ENCODE results near the gene PIP4K2B. TPM values are rescaled to one million over a fixed set of nuclear protein-coding genes. Genes with fewer than 3 reads are reported as not detected.
A peak's percentile ranks its signal among the peaks of the same experiment; 100 is the strongest.

The PIP4K2B gene
- total and polyA plus RNA-seq, 9 of the 15 experiments (the other 6 are each of a cell fraction or from before 2014, with no cell fraction given): 3.7 to 29.9 (median 23.0) TPM

DNA sequence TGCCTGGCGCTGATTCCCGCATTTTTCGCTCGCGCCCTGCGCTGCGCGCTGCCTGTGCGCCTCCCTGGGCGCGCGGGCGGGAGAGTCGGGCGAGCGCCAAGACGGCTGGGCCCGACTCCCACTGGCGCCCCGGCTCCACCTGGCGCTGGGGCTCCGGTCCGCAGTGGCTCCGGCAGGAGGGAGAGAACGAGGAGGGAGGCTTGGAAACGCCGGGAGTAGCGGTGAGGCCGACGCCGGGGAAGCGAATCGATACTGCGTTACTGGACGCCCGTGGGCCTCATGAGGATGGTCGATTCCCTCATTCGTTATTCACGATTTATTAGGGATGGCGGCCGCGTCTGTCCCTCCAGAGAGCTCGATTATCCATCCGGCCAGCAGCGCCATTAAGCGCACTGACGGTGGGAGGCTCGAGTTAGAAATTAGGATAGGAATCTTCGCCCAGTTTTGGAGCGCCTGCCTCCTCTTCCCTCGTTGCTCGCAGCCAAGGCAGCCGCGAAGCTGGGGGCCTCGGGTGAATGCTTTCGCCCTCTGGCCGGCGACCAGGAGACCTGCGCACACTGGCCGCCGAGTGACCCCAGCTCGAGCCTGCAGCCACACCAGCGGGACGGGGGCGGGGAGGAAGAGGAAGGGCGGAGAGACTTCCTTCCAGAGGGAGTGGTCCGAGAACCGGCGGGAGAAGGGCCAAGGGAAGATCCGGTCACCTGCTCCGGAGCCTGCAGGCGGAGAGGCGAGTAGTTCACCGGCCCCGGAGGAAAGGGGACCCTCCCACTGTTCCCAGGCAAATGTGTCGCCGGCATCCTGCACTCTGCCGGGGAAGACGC lies 49.9 kb downstream of the PIP4K2B start (continued):
- TF ChIP-seq NRF1 (conservative IDR thresholded peaks at IDR 0.05 in 1 of 2, IDR thresholded peaks at IDR 0.05 in 1 of 2) (peak; percentile 89 to 90), TBP (optimal IDR thresholded peaks at IDR 0.05; ENCODE audit: low read depth, low read length) (peak; percentile 88), KLF1 (tag; IDR thresholded peaks at IDR 0.05) (peak; percentile 12; the same call in 1 of the 2 replicates), FOXM1 (IDR thresholded peaks at IDR 0.05; ENCODE audit: low read depth) (no peak), FOXM1 (CRISPR knock-in tag; IDR thresholded peaks at IDR 0.05; ENCODE audit: low read depth) (no peak), HNRNPLL (IDR thresholded peaks at IDR 0.05; ENCODE audit: low read depth, low read length, poor library complexity, severe bottlenecking) (peak; percentile 20), RFX1 (IDR thresholded peaks at IDR 0.05) (no peak), SMARCA4 (IDR thresholded peaks at IDR 0.05) (0 out of 2 replicates have a peak, but pooled peaks have one; percentile 13), STAG1 (CRISPR knock-in tag; IDR thresholded peaks at IDR 0.05; ENCODE audit: borderline replicate concordance) (no peak), RAD51 (IDR thresholded peaks at IDR 0.05; ENCODE audit: borderline replicate concordance, low read depth) (peak; percentile 62; the same call in 1 of the 2 replicates), JUN (IDR thresholded peaks at IDR 0.05; ENCODE audit: borderline replicate concordance, low read depth, low read length) (peak; percentile 9; the same call in 1 of the 2 replicates), JUN (CRISPR knock-in tag; IDR thresholded peaks at IDR 0.05; ENCODE audit: borderline replicate concordance) (no peak), ZNF764 (CRISPR knock-in tag; IDR thresholded peaks at IDR 0.05; ENCODE audit: low read depth) (no peak), ZNF124 (CRISPR knock-in tag; IDR thresholded peaks at IDR 0.05) (no peak), GATAD2A (IDR thresholded peaks at IDR 0.05) (peak; percentile 51; the same call in 1 of the 2 replicates), BMI1 (IDR thresholded peaks at IDR 0.05; ENCODE audit: low read length) (no peak), NEUROD1 (IDR thresholded peaks at IDR 0.05; ENCODE audit: borderline replicate concordance, low read depth, low read length, partially characterized antibody) (no peak), SAFB2 (IDR thresholded peaks at IDR 0.05; ENCODE audit: borderline replicate concordance, low read depth, low read length, severe bottlenecking) (no peak), NFIC (IDR thresholded peaks at IDR 0.05) (peak; percentile 70), ZBTB7A (IDR thresholded peaks at IDR 0.05; ENCODE audit: borderline replicate concordance, control insufficient read depth, low read depth, low read length) (peak; percentile 81)
- TF ChIP-seq, protein P1, sequence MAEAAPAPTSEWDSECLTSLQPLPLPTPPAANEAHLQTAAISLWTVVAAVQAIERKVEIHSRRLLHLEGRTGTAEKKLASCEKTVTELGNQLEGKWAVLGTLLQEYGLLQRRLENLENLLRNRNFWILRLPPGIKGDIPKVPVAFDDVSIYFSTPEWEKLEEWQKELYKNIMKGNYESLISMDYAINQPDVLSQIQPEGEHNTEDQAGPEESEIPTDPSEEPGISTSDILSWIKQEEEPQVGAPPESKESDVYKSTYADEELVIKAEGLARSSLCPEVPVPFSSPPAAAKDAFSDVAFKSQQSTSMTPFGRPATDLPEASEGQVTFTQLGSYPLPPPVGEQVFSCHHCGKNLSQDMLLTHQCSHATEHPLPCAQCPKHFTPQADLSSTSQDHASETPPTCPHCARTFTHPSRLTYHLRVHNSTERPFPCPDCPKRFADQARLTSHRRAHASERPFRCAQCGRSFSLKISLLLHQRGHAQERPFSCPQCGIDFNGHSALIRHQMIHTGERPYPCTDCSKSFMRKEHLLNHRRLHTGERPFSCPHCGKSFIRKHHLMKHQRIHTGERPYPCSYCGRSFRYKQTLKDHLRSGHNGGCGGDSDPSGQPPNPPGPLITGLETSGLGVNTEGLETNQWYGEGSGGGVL (CRISPR knock-in tag; IDR thresholded peaks at IDR 0.05): no peak
- TF ChIP-seq, protein P2, sequence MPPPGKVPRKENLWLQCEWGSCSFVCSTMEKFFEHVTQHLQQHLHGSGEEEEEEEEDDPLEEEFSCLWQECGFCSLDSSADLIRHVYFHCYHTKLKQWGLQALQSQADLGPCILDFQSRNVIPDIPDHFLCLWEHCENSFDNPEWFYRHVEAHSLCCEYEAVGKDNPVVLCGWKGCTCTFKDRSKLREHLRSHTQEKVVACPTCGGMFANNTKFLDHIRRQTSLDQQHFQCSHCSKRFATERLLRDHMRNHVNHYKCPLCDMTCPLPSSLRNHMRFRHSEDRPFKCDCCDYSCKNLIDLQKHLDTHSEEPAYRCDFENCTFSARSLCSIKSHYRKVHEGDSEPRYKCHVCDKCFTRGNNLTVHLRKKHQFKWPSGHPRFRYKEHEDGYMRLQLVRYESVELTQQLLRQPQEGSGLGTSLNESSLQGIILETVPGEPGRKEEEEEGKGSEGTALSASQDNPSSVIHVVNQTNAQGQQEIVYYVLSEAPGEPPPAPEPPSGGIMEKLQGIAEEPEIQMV (tag; conservative IDR thresholded peaks at IDR 0.05; ENCODE audit: low read depth): no peak
- TF ChIP-seq, protein P3, sequence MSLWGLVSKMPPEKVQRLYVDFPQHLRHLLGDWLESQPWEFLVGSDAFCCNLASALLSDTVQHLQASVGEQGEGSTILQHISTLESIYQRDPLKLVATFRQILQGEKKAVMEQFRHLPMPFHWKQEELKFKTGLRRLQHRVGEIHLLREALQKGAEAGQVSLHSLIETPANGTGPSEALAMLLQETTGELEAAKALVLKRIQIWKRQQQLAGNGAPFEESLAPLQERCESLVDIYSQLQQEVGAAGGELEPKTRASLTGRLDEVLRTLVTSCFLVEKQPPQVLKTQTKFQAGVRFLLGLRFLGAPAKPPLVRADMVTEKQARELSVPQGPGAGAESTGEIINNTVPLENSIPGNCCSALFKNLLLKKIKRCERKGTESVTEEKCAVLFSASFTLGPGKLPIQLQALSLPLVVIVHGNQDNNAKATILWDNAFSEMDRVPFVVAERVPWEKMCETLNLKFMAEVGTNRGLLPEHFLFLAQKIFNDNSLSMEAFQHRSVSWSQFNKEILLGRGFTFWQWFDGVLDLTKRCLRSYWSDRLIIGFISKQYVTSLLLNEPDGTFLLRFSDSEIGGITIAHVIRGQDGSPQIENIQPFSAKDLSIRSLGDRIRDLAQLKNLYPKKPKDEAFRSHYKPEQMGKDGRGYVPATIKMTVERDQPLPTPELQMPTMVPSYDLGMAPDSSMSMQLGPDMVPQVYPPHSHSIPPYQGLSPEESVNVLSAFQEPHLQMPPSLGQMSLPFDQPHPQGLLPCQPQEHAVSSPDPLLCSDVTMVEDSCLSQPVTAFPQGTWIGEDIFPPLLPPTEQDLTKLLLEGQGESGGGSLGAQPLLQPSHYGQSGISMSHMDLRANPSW (CRISPR knock-in tag; IDR thresholded peaks at IDR 0.05): no peak
